ENCODE measurements around the gene MRGPRE. TPM values are rescaled to one million over a fixed set of nuclear protein-coding genes. Genes with fewer than 3 reads are reported as not detected.

MRGPRE gene
- total and polyA plus RNA-seq, 7 donors, result not detected

DNA sequence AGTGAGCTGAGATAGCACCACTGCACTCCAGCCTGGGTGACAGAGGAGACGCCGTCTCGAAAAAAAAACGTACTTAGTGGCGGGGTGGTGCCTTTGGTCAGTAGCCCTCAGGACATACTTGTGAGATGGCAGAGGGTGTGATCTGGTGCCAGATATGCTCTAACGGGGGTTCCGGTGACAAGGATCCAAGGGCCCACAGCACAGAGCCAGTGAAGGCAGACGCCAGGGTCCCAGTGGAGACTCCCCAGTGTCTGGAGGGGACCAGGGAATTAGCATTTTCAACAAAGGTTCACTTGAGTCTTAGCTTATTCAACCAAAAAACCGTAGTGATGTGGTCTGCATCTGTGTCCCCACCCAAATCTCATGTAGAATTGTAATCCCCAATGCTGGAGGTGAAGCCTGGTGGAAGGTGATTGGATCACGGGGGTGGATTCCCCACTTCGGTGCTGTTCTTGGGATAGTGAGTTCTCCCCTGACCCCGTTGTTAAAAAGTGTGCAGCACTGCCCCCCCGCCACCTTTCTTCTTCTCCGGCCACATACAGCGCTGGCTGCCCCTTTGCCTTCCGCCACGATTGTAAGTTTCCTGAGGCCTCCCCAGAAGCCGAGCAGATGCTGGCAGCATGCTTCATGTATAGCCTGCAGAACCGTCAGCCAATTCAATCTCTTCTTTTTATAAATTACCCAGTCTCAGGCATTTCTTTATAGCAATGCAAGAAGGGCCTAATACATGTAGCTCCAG lies 40.5 kb downstream of the MRGPRE start:
- TF ChIP-seq, protein P1, sequence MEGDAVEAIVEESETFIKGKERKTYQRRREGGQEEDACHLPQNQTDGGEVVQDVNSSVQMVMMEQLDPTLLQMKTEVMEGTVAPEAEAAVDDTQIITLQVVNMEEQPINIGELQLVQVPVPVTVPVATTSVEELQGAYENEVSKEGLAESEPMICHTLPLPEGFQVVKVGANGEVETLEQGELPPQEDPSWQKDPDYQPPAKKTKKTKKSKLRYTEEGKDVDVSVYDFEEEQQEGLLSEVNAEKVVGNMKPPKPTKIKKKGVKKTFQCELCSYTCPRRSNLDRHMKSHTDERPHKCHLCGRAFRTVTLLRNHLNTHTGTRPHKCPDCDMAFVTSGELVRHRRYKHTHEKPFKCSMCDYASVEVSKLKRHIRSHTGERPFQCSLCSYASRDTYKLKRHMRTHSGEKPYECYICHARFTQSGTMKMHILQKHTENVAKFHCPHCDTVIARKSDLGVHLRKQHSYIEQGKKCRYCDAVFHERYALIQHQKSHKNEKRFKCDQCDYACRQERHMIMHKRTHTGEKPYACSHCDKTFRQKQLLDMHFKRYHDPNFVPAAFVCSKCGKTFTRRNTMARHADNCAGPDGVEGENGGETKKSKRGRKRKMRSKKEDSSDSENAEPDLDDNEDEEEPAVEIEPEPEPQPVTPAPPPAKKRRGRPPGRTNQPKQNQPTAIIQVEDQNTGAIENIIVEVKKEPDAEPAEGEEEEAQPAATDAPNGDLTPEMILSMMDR (IDR thresholded peaks at IDR 0.05), result no peak
- no peak overlapping the region for H3K27ac ChIP-seq
- no peak overlapping the region for H3K4me3 ChIP-seq
- no peaks in the 10 kb centered on the region for H3K36me3 ChIP-seq (ENCODE audit: insufficient read depth in 1 of 2, low read depth in 1 of 2)
- no peaks in the 10 kb centered on the region for H3K27me3 ChIP-seq (ENCODE audit: insufficient read depth in 3 of 3, low read length in 2 of 3)
- no peaks in the 10 kb centered on the region for H3K4me1 ChIP-seq
- H3K9me3 ChIP-seq, result no peaks in the 10 kb centered on the region
- DNase-seq, result peak in 1 of 2 donors; percentile 29
- no peak for ATAC-seq
- intact Hi-C loops (cut with DNase I), result no loop called here
- 90 to 95% (median 90%) methylated on average over 19 of the region's 19 CpGs for WGBS, 3 donors

DNA sequence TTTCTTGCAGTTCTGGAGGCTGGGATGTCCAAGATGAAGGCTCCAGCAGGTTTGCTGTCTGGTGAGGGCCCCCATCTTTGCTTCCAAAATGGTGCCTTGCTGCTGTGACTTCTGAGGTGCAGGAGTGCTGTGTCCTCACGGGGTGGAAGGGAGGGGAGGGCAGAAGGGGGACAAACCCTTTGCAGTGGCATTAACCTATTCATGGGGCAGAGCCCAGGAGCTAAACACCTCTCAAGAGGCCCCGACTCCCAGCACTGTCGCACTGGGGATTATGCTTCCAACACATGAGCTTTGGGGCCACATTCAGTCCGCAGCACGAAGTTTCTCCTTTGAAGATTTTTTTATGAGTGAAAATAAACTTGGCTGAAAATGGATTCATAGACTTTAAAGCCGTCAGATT lies 41.6 kb downstream of the MRGPRE start:
- Histone ChIP-seq H3K27me3 (ENCODE audit: insufficient read depth in 3 of 3, low read length in 2 of 3) (no peaks in the 10 kb centered on the region), H3K27ac (no peak overlapping the region), H3K4me3 (no peak overlapping the region), H3K9me3 (no peaks in the 10 kb centered on the region), H3K36me3 (ENCODE audit: insufficient read depth in 1 of 2, low read depth in 1 of 2) (no peaks in the 10 kb centered on the region), H3K4me1 (no peaks in the 10 kb centered on the region)
- TF ChIP-seq, protein P1 (IDR thresholded peaks at IDR 0.05), result no peak
- DNase-seq (no peak), ATAC-seq (no peak)
- 66 to 73% (median 68%) methylated on average over 6 of the region's 6 CpGs for WGBS, 3 donors
- intact Hi-C loops (cut with DNase I), result no loop called here

DNA sequence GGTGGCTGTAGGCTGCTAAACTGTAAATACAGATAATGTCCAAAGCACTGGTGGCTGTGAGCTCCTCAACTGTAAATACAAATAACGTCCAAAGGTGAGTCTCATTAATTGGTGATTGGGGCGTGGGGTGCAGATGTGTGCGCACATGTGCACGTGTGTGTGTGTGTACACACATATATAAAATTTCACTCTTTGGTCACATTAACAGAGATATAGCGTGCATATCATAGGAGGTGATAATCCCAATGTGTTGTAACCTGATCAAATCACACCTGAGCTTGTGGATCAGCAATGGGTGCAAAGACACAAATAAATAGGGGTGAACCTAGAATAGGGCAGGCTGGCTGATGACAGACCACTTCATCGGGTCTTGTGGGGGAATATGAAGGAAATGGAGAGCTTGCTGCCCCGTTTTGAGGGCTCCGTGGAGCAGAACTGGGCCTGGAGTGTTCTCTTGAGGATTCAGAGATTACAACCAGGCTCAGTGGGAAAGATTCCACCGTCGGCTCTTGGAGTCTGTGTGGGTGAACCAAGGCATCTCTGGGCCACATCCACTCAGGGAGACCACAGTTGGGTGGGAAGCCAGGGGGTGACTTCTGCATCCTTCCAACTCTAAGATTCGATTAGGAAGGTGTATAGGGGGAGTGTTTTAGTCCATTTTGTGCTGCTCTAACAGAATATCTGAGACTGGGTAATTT lies 42.2 kb downstream of the MRGPRE start:
- Histone ChIP-seq H3K27me3 (ENCODE audit: insufficient read depth in 3 of 3, low read length in 2 of 3) (no peaks in the 10 kb centered on the region), H3K4me3 (no peak overlapping the region), H3K9me3 (no peaks in the 10 kb centered on the region), H3K36me3 (ENCODE audit: insufficient read depth in 1 of 2, low read depth in 1 of 2) (no peaks in the 10 kb centered on the region), H3K4me1 (no peaks in the 10 kb centered on the region), H3K27ac (no peak overlapping the region)
- TF ChIP-seq, protein P1 (IDR thresholded peaks at IDR 0.05), result no peak
- intact Hi-C loops (cut with DNase I), result no loop called here
- 82 to 88% (median 84%) methylated on average over 11 of the region's 11 CpGs for WGBS, 3 donors
- peak in 1 of 2 donors; percentile 46 for DNase-seq
- ATAC-seq, result no peak

DNA sequence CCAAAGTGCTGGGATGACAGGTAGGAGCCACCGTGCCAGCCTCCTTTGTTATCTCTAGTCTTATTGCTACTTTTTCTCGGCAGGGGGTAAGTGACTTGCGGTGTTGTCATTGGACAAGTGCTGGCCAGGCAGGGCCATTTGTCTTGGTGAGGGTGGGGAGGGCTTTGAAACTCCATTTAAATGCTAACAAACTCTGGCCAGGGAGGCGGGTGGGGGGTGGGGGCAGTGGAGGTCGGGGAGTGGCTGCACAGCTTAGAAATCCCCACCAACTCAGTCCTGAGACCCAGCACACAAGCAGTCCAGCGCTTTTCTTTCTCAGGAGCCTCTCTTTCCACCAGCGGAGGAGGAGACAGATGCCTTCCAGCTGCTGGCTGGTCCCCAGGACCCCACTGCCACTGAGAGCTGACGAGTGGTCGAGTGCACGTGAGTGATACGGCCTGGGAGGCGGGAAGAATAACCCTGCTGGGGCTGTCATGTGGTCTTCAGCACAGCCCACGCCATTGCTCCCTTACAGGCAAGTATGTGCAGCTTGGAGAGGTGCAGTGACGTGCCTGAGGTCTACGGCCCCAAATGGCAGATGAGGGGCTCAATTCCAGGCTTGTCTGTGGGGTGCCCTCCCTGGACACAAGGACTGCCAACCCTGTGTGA lies 42.9 kb downstream of the MRGPRE start:
- ATAC-seq (no peak), DNase-seq (peak in 1 of 2 donors; percentile 20)
- TF ChIP-seq, protein P1 (IDR thresholded peaks at IDR 0.05), result no peak
- no peaks in the 10 kb centered on the region for H3K4me1 ChIP-seq
- H3K9me3 ChIP-seq, result no peaks in the 10 kb centered on the region
- no peaks in the 10 kb centered on the region for H3K27me3 ChIP-seq (ENCODE audit: insufficient read depth in 3 of 3, low read length in 2 of 3)
- H3K27ac ChIP-seq, result no peak overlapping the region
- intact Hi-C loops (cut with DNase I), result no loop called here
- 54 to 60% (median 60%) methylated on average over 15 of the region's 15 CpGs for WGBS, 3 donors
- H3K4me3 ChIP-seq, result no peak overlapping the region
- no peaks in the 10 kb centered on the region for H3K36me3 ChIP-seq (ENCODE audit: insufficient read depth in 1 of 2, low read depth in 1 of 2)
